DMS114 treated with DMSO at 0.1 percent for 48 hours (cell line): ENCODE measurements around the gene PRDM12.

Experiments
- DNase-seq: peaks from one replicate; lab custom pipeline; 2025; ENCODE audit not compliant: unreplicated experiment; lab: John Stamatoyannopoulos, UW

Gene PRDM12

DNA sequence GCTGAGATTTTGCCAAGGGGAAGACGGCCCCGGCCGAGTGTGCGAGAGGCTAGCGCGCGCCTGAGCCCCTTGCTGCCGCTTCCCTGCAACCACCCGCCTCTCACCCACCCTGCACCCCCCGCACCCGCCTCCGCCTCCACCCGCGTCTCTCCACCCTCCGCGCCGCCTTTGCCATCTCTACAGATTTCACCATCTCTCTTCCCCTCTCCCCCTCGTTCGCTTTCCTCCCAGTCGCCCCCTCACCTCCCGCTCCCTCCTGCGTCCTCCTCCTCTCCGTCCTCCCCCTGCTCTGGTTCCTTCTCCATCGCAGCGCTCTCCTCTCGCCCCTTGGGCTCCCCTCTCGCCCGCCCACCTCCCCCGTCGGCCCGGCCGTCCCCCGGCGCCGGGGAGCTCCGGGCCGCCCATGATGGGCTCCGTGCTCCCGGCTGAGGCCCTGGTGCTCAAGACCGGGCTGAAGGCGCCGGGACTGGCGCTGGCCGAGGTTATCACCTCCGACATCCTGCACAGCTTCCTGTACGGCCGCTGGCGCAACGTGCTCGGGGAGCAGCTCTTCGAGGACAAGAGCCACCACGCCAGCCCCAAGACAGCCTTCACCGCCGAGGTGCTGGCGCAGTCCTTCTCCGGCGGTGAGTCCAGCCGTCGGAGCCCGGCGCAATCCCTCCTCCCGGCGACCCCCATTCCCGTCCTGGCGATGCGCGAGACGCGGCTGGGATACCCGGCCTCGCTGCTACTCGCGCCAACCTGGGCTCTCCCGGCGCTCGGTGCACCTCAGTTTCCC, at the start of gene PRDM12:
PRDM12 (plus strand) TSS at position 344 of the 778 bp plus-strand sequence; CDS start at position 404, 60 bp downstream.
- DNase-seq = no peak

DNA sequence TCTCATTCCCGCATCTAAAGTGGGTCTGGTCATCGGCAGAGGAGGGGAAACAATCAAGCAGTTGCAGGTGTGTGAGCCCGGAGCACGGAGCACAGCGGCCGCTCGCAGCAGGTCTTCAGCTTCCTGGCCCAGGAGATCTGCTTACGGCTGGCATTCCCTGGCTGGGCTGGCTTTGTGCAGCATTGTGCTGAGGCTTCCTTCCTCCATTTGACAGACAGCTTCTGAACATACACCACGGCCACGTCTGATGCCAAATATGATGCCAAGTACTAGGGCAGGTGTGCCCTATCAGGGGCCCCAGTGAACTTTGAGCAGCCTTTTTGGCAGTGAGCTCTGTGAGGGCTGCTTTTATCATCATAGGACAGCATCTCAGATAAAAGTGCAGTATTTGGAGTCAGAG, 47.9 kb upstream of the PRDM12 start:
- DNase-seq = no peak

DNA sequence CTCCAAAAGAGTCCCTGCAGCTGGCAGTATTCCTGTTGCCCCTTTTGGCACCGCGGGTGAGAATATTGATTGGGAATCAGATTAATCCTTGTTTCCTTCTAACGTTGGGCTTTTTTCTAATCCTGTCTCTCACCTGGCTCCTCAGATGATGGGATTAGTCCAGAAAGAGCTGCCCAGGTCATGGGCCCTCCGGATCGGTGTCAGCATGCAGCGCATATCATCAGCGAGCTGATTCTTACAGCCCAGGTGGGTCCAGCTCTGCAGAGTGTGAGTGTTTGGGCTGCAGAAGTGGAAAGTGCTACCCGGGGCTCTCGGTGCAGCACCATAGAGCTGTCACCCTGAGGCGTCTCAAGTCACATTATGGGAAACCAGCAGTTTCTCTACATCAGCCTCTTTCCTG, 40.9 kb upstream of the PRDM12 start:
- DNase-seq = no peak

DNA sequence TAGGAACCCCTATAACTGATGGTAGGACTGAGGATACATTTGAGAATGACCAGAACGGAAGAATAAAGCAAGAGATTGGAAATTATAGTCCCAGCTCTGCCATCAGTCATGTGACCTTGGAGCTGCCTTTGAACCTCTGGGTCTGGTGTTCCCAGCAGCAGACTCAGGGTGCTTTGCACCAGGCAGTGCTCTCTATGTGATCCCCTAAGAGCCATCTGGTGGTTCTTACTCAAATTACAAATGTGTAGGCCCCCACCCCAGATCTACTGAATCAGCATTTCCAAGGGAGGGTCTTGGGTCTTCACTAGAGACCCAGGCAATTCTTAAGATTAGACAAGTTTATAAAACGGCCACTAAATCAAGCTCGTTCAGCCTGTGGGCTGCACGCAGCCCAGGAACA, 40.2 kb upstream of the PRDM12 start:
- no peak for DNase-seq

DNA sequence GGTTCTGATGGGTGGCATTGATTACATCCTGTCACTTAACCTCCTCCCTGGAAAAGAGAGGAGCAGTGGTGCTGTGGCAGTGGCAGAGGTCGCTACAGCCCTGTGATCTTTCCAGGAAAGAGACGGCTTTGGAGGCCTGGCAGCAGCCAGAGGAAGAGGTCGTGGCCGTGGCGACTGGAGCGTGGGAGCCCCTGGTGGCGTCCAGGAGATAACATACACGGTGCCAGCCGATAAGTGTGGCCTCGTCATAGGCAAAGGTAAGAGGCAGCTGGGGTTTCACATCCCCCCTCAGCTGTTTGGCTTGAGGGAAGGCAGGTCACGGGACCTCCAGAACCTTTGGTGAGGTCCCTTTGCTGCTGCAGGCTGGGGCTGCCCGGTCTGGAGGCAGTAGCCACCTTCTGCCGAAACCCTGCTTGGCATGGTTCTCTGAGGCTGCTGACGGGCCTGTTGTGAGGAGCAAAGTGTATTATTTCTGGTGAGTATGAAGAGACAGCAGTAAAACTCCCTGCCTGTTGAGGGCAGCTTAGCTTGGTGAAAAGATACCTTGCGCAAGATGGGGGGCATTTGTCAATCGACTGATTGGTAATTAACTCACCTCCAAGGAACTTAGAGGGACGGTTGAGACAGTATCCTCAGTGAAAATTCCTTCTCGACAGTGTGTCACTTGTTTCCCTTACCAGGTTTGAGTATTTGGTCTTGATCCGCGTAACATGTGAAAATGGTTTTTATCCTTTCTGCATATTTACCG, 38.0 kb upstream of the PRDM12 start:
- no peak for DNase-seq

DNA sequence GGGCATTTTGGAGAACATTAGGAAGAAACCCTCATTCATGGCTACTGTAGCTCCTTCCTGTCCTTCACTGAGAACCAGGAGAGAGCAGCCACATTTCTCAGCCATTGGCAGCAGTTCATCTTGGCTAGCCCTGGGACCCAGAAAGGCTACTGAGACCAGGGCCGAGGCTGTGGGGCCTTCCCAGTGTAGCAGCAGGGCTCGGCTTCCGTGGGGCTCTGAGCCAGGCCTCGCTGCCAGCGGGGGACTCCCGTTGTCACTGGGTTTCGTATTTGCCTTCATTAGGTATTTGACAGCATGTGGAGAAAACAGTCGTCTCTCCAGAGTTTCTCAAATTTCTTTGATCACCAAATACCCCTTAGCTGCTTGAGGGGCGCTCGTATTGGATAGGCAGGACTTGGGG, 37.3 kb upstream of the PRDM12 start:
- DNase-seq = no peak

DNA sequence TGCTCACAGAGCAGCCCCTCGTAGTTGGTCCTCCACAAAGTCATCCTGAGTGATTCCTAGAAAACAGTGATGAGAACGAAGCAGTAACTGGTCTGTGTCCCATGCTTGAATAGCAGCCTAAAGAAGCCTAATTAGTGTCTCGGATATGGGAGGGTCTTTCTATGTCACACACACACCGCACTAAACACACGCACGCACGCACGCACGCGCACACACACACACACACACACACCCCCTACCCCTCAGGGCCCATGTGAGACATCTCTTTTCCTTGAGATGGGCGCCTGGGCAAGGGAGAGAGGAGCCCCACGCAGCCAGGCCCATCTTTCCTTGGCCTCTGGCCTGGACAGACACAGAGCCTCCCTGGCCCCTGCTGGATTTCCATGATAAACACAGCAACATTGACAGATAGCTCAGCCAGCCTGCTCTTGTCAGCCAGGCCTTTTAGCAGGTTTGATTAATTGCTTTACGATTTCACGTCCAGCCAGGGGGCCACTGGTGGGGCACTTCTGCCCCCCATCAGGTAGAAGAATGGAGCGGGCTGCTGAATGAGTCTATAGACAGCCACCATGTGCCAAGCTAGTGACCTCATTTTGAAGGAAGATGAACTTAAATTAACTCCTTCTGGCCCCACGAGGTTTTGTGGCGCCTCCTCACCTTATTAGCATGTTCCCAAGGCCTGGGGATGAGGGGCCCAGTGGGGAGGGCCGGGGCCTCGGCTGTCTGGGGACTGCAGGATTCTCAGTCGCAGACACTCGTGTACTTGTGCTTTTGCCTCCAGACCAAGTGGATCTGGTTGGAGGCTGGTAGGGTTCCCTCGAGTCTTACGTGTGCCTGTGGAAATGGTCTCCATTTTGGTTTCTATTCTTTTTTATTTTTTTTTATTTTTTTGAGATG, 36.2 kb upstream of the PRDM12 start:
- no peak for DNase-seq

DNA sequence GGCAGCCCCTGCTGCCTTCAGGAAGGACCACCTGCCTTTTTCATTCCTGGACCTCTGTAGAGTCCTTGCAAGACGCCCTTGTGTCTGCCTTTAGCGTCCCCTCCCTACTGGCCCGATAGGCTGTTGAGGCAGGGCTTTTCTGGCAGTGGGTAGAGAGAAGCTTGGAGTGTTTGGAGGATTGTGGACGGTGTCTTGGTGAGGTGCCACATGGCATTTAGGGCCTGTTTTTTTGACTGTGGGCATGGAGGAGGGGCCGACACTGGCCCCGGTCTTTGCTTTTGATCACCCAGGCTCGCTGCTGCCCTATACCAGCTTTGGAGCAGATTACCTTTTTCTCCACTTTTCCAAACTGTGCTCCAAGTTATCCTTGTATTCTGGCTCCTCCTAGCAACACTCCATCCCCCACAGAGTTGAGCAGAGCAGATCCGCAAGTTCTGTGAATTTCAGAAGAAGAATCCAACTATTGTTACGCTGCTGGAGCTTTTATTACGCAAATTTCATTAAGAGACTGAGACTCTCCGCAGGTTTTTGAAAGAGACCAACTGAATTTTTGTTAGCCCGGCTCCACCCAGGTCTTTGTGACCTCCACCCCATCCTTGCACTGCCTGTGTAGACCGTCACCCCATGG, 34.8 kb upstream of the PRDM12 start:
- no peak for DNase-seq

DNA sequence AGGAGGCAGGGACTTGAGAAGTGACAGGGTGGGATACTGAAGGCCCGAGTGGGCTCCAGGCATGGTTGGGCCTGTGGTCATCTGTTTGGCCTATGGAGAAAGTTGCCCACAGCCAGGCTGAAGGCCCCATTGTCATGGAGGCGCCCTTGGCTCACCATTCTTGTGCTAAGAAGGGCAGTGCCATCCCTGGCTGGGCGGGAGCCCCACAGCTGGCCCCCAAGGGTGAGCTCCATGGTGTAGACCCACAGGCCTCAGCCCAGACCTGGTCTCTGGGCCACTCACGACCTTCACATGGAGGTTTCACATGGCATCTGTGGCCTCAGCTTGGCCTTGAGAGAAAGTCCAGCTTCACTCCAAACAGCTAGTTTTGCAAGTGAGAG, 34.3 kb upstream of the PRDM12 start:
- DNase-seq = no peak

DNA sequence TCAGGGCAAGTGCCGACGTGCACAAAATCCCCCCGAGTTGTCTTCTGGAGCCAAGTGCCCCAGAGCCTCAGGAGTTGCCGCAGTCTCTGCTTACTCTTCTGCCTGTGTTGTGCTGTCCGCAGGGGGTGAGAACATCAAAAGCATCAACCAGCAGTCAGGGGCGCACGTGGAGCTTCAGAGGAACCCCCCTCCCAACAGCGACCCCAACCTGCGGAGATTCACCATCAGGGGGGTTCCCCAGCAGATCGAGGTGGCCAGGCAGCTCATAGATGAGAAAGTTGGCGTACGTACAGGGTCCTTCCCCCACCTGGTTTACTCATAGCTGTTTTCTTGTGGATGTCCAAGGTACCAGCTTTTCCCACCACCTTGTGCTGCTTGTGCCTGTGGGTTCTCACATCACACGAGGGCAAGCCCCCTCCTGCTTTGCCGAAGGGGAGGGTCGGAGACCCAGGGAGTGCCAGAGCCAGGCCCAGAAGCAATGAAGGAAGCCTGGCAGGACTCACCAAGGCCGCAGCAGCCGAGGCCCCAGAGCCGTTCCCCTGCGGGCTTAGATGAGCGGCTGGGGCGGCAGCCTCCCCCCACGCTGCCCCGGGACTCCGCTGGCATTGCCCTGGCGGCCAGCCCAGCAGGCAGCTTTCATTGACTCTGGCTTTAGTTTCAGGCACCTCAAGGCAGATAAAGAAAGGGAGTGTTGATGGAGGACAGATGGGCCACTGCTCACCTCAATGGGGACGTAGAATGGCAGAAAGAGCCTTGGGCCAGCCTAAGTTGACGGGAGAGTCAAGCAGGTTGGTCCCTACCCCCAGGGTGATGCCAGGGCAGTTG, 33.7 kb upstream of the PRDM12 start:
- no peak for DNase-seq

DNA sequence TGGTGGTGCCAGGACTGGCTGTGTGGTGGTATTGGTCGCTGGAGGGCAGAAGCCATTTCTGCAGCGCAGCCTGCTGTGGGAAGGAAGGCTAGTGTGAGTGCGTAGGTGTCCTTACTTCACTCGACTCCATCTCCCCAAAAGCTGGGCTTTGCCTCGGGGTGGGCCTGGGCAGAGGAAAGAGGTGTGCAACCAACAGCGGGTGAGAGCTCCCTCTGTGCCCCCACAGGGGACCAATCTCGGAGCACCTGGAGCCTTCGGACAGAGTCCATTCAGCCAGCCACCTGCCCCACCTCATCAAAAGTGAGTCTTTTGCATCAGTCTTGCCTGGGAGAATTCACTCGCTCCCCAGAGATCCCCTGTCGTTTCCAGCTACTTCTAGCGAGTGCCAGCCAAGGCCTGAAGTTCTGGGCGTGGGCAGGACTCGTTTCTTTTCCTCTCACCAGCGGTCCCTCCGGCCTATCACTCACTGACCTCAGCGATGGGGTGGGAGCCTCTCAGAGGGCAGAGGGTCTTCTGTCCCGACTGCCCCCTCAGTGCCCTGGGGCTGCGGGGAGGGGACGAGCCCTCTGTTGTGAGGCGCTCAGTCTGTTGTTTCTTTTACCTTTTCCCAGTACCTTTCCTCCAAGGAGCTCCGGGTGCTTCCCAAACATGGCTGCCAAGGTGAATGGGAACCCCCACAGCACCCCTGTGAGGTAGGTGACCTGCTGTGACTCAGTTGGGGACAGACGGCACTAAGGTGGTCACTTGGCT, 32.9 kb upstream of the PRDM12 start:
- DNase-seq = no peak

DNA sequence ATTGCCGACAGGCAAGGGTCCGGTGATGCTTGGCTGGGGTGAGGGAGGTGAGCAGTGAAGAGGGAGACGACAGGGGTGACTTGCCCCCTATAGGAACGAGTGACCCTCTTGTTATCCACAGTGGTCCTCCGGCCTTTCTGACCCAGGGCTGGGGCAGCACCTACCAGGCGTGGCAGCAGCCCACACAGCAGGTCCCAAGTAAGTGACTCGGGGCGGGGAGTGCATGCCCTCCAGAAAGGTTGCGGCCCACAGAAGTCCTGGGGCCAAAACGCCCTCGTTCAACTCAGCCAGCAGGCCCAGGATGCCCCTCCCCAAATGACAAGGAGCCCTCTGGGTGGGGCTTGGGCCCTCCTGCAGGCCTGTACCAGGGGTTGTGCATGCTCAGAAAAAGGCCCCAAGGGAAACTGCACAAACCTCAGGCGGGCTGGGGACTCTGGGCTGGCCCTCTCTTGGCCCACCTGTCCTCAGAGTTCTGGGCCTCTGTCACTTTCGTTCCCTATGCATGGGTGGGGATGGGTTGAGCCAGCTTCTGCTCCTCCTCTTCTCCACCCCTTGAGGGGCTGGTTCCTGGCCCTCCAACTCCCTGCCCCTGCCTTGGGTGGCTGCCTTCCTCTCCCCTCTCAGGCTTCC, 32.2 kb upstream of the PRDM12 start:
- DNase-seq = no peak

DNA sequence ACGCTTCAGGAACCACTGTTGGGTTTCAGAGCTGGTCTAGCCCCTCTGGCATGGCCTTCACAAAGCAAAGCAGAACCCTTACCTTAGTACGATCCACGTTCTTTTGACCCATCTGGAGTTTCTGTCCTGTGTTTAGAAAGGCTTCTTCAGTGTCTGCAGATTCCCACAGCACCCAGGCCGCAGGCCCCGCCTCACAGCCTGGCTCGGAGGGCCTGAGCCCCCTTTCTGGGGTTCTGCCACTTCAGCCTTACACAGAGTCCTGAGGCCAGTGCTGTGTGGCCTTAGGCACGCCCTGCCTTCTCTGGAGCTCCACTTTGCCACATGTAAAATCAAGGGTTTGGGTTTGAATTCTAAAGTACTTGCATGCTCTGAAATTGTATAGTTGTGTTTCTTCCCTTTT, 31.6 kb upstream of the PRDM12 start:
- no peak for DNase-seq

DNA sequence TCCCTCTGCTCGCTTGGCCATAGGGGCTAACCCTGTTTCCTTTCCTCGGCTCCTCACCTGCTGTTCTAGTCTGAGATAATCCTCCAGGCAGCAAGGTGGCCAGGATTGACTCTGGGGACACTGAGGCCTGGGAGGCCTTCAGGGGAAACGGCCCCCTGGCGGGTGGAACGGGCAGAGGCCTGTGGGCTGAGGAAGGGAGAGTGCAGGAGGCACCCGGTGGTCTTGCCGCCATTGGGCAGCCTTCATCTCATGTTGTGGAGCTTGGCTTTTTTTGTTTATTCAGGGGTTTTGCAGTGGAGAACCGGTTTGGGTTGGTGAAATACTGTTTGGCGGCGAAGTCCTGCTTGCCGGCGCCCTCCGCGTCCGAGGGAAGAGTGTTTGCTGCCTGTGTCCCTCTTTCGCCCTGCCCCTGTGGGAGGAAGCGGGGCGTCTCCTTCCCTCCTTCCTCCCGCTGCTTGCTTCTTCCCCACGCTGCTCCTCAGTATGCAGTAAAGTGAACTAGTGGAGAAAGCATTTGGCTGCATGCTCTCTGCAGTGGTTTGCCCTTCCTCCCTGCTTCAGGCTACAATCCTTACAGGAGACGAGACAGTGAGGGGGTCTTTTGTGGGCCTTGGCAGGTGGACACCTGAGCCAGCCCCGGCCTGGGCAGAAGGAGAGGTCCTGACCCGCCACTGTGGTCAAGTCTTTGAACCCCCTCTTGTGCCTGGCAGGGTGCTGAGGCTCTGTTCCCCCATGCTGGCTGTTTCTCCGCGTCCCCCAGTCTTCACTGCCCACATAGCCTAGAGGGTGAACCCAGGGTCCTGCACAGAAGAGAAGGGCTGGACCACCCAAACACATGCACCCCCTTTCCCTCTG, 30.8 kb upstream of the PRDM12 start:
- no peak for DNase-seq

DNA sequence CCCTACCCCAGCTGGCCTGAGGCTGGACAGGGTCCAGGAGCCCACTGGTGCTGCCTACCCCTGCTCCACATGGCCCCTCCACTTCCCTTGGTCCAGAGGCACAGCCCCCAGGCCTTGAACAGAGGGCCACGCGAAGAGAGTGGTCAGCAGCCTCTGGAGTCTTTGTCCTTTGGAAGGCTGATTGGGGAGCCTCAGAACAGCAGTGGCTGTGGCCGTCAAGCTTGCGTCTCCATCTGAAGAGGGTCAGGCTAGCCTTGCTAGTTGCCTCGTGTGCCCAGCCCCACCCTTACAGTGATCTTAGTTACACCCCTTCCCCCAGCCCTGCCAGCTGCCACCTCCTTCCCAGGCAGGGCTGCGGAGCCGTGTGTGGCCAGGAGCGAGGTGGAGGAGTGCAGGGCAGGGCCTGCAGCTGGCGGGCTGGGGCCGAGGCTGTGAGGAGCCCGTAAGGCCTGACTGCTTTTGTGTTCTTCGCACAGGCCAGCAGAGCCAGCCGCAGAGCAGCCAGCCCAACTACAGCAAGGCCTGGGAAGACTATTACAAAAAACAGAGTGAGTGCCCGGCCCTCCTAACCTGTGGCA, 30.1 kb upstream of the PRDM12 start:
- DNase-seq = no peak

DNA sequence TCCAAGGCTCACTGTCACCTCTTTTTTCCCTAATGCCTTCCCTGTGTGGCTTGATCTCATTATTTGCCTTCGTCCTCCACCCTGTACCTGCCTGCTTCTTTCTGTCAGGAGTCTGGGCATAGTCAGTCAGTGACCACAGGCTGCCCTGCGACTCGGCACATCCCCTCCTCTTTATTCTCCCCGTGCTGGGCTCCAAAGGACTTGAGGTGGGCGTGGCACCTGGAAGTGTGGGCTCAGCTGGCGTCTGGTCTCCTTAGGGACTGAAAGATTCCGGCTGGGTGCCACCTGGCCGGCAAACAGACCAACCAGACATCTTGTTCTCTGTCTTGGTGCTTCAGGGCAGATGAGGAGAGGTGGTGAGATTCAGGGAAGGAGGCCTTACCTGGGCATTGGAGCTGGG, 29.6 kb upstream of the PRDM12 start:
- no peak for DNase-seq

DNA sequence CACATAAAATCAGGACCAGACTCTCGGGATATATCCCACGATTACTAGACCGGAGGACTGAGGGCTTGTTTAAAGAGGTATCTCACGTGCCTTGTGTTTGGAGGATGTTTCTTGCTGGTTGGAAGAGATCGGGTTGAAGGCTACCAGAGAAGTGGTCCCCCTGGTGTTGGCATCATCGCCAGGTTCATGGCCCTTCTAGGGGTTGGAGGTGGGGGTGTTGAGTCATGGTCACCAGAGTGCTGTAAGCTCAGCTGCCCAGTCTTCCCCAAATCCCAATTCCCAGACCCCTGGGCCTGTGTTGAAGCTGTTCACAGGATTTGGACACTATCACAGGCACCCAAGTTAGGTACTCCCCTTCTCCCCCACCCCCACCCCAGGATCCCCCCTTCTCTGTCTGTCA, 29.1 kb upstream of the PRDM12 start:
- no peak for DNase-seq
